Activated CD4-positive, alpha-beta T cell treated with anti-CD3 and anti-CD28 coated beads, Interleukin-2, amount 10 ng/mL, durations not matched to agents 7 days and 5 days (primary cell): ENCODE data around the gene SOCS6. TPM values are rescaled to one million over a fixed set of nuclear protein-coding genes. Genes with fewer than 3 reads are reported as not detected.

Experiments used
- CTCF ChIA-PET: fragments of 350-600 bp; sonication (Branson Sonifier 250); formaldehyde crosslinking; loops from one replicate; lab custom pipeline; 2021; ENCODE audit warnings: antibody characterized with exemption; lab: Charles Lee
- POLR2A ChIA-PET: fragments of 350-600 bp; sonication (Branson Sonifier 250); formaldehyde crosslinking; loops from one replicate; lab custom pipeline; 2021; ENCODE audit warnings: antibody characterized with exemption; lab: Charles Lee
- DNase-seq: peaks from one replicate; pipeline ENCODE4 v3.0.0-alpha.2; 2020
- H3K27ac Mint-ChIP-seq: one replicate; pipeline ENCODE4 v1.8.0; 2021; ENCODE audit warnings: mild to moderate bottlenecking, moderate library complexity, mixed read lengths
- H3K27me3 Mint-ChIP-seq: one replicate; pipeline ENCODE4 v1.8.0; 2021; ENCODE audit warnings: mixed read lengths
- H3K36me3 Mint-ChIP-seq: one replicate; pipeline ENCODE4 v1.8.0; 2021; ENCODE audit warnings: low read depth, mixed read lengths
- H3K4me1 Mint-ChIP-seq: one replicate; pipeline ENCODE4 v1.8.0; 2021; ENCODE audit warnings: mixed read lengths
- H3K4me3 Mint-ChIP-seq: one replicate; pipeline ENCODE4 v1.8.0; 2021; ENCODE audit warnings: mild to moderate bottlenecking, moderate library complexity, mixed read lengths
- H3K9me3 Mint-ChIP-seq: one replicate; pipeline ENCODE4 v1.8.0; 2021; ENCODE audit warnings: mixed read lengths
- total RNA-seq, 2 experiments: library from RNA; stranded (reverse); gene quantifications; one replicate each; pipeline ENCODE4 v1.2.3, GENCODE V29; 2021

Gene SOCS6
- total RNA-seq, 2 experiments from 2014 or later = 3.4 to 3.8 TPM

GRCh38 chr18:70376914-70377258 lies 88.0 kb downstream of the SOCS6 start:
- CTCF ChIA-PET = no interaction called here
- Mint-ChIP-seq H3K27me3 (peaks cover 2% of the 10 kb centered on the region), H3K4me1 (no peaks in the 10 kb centered on the region), H3K36me3 (no peaks in the 10 kb centered on the region), H3K27ac (no peak overlapping the region), H3K9me3 (no peaks in the 10 kb centered on the region), H3K4me3 (no peak overlapping the region)
- no peak for DNase-seq
- POLR2A ChIA-PET = no interaction called here

- Mint-ChIP-seq H3K36me3 (no peaks in the 10 kb centered on the region), H3K9me3 (no peaks in the 10 kb centered on the region), H3K27ac (no peak overlapping the region), H3K4me3 (no peak overlapping the region), H3K4me1 (no peaks in the 10 kb centered on the region), H3K27me3 (peaks cover 2% of the 10 kb centered on the region)
- ChIA-PET POLR2A (no interaction called here), CTCF (interaction anchor here (0.6 kb wide), 1 partner anchor 596 kb away, joined by 4 read pairs; no protein-coding TSS in a partner anchor)
- no peak for DNase-seq
Measured at GRCh38 chr18:70377317-70377799, 88.5 kb downstream of the SOCS6 start.

- H3K4me1 Mint-ChIP-seq = no peaks in the 10 kb centered on the region
- H3K4me3 Mint-ChIP-seq = no peak overlapping the region
- no peaks in the 10 kb centered on the region for H3K36me3 Mint-ChIP-seq
- DNase-seq = no peak
- CTCF ChIA-PET = interaction anchor here (0.6 kb wide), 1 partner anchor 596 kb away, joined by 4 read pairs; no protein-coding TSS in a partner anchor
- H3K27ac Mint-ChIP-seq = no peak overlapping the region
- POLR2A ChIA-PET = no interaction called here
- H3K9me3 Mint-ChIP-seq = no peaks in the 10 kb centered on the region
- peaks cover 2% of the 10 kb centered on the region for H3K27me3 Mint-ChIP-seq
Measured at GRCh38 chr18:70377857-70378701, 89.2 kb downstream of the SOCS6 start.

Other genes with a start within 250 kb of the SOCS6 start
- 10 to 100 TPM; 24.2 to 28.6 TPM for gene RTTN, start 83.4 kb upstream of the SOCS6 start, total RNA-seq